GM18873 (cell line): ENCODE measurements around the gene ADIPOQ.
"Not testable (repeated sequence)": the region's sequence is repeated elsewhere in the genome, so short reads cannot be mapped to it uniquely, and the experiment has no call there.

ENCODE experiments used
- ATAC-seq: cut with Tn5 transposase; IDR thresholded peaks from one replicate; pipeline ENCODE4 v1.9.1; 2021; ENCODE audit warnings: mild to moderate bottlenecking, moderate library complexity, moderate number of reproducible peaks; ENCODE audit not compliant: unreplicated experiment, low FRiP score

Gene ADIPOQ

GRCh38 chr3:186825872-186826409 is 16.6 kb upstream of the ADIPOQ start:
- ATAC-seq, result no peak

DNA sequence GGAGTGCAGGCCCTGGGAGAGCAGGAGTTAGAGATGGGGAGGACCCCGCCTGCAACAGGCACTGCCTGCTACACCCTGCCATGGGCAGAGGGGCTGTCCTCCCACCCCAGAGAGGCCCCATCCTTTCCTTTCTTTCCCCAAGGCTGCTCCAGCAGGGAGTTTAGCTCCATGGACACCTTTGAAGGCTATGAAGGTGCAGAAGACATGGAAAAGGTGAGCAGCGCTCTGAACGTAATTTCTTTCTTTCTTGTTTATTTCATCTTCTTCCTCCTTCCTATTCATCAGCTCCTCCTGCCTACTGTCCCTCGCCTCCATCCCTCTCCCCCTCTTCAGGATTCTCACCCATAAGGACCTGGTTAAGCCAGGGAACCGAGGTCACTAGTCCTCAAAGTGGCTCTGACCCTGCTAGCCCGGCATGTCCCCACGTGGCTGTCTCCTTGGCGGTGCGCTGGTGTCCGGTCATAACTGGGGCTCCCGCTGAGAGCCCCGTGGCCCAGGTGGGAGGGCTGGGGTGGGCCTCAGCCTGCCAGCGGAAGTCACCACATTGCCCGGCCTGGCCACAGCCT is 16.0 kb upstream of the ADIPOQ start:
- no peak for ATAC-seq

DNA sequence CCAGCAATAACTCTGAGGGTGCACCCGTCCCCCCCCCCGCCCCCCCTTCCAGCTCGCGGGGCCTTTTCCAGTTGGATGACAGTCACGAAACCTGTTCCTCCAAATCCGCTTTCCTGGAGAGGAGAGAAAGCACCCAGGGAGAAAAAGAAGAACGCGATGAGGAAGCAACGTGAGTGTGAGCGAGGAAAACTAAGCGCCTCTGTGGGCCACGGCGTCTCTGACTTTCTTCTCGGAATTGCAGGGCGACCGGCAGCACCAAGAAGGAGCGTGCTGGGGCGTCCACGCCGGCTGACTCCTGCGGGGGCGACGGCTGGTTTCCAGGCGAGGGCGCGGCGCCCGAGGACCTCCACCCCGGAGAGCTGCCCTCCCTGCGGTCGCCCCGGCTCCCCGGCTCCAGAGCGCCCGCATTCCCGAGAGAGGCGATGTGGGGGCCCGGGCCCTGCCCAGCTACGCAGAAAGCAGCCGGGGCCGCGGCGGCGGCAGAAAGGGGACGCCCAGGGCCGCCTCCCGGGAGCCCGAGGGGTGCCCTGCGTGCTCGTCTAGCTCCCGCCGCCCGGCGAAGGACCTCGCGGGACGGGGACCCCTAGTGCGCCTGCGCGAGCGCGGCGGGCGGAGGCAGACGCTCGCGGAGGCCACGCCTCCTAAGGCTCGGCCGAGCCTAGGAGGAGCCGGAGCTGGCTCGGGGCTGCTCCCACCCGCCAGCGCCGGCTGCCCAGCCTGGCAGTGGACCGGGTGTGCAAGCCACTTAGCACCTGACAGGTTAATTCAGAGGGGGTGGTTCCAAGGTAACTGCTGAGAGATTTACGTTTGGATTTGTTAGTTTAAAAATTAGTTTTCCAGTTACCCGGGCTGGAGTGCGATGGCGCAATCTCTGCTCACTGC is 15.3 kb upstream of the ADIPOQ start:
- no peak for ATAC-seq

GRCh38 chr3:186828340-186828739 is 14.2 kb upstream of the ADIPOQ start:
- no peak for ATAC-seq

DNA sequence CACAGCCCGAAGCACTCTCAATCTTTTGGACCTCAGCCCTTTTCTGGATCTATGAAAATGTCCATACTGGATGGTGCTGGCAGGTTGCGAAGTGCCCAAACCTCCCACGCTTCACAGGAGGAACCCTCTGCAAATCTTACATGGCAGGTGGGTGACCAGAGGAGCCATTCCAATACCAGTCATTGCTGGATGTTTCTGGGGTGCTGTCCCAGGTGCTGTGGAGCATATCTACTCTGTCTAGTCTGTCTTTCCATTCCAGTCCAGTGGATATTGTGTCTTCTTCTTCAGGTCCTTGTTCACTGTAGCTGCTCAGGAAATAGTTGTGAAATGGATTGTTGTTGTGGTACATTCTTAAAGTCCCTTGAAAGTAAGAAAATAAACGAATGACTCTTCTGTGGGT is 10.7 kb upstream of the ADIPOQ start:
- no peak for ATAC-seq

GRCh38 chr3:186832276-186832675 is 10.2 kb upstream of the ADIPOQ start:
- ATAC-seq, result no peak

- ATAC-seq, result no peak
Observed at GRCh38 chr3:186839874-186840641, 2.5 kb upstream of the ADIPOQ start.

GRCh38 chr3:186841620-186842019 is 890 bp upstream of the ADIPOQ start:
- ATAC-seq, result no peak

- ATAC-seq, result no peak
Observed at GRCh38 chr3:186843039-186843432, 526 bp downstream of the ADIPOQ start.

DNA sequence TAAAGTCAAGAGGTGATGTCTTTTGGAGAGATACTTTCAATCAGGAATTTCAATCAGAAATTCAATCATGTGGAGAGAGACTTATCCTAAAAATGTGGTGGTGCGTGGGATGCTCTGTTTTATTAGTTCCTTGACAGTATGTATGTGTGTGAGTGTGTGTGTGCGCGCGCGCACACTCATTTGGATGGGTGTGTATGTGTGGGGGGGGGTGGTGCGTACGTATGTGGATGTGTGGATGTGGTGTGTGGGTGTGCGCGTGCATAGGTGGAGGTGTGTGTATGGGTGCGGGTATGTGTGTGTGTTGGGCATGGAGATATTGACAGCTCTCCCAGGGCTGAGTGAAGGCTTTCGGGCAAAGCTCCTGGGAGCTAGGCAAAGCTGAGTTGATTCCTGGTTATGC is 2.4 kb downstream of the ADIPOQ start:
- ATAC-seq, result no peak

DNA sequence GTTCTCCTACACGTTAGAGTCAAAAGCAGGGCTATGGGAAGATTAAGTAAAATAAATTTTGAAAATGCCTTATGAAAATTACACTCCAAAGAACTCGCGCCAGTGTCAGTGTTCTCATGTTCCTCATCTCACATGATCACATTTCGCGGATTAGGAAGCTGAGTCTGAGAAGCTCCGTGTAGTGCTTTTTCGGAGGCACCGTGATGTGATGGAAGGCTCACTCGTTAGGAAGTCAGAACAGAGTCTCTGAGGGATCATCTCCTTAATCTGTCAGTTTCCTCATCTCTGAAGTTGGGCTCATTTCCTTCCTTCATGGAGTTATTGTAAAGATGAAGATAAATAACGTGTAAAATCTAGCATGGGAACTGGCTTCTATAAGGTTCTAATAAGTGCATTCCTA is 3.2 kb downstream of the ADIPOQ start:
- ATAC-seq, result no peak

DNA sequence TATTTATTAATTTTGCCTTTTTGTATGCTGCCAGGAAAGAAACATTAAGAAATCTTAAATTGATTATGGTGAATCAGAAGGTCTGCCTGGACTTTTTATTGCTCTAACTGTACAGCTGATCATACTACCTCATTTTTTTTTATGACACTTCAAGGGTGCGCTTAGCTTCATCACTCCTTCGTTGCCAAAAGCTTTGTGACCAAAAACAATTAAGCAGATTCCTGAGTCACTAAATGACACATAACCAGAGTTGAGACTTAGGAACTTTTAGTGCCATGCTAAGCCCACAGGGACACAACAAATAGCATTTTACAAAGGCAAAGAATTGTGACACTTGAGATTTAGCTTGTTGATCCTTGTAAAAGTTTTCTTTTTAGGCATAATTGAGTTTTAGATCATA is 4.9 kb downstream of the ADIPOQ start:
- no peak for ATAC-seq

GRCh38 chr3:186849374-186849975 is 7.0 kb downstream of the ADIPOQ start:
- peak; percentile 63 for ATAC-seq

DNA sequence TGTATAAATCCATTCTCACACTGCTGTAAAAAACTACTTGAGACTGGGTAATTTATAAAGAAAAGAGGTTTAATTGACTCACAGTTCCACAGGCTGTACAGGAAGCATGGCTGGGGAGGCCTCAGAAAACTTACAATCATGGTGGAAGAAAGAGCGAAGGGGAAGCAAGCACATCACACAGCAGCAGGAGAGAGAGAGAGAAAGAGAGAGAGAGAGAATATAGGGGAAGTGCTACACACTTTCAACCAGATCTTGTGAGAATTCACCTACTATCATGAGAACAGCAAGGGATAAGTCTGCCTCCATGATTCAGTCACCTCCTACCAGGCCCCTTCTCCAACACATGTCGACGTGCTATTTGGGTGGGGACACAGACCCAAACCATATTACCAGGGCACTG is 9.3 kb downstream of the ADIPOQ start:
- ATAC-seq, result not testable (repeated sequence)

GRCh38 chr3:186852994-186853393 is 10.5 kb downstream of the ADIPOQ start:
- no peak for ATAC-seq

DNA sequence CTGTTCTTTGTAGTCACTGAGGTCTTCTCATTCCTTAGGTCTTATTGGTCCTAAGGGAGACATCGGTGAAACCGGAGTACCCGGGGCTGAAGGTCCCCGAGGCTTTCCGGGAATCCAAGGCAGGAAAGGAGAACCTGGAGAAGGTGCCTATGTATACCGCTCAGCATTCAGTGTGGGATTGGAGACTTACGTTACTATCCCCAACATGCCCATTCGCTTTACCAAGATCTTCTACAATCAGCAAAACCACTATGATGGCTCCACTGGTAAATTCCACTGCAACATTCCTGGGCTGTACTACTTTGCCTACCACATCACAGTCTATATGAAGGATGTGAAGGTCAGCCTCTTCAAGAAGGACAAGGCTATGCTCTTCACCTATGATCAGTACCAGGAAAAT is 11.6 kb downstream of the ADIPOQ start:
- ATAC-seq, result no peak

DNA sequence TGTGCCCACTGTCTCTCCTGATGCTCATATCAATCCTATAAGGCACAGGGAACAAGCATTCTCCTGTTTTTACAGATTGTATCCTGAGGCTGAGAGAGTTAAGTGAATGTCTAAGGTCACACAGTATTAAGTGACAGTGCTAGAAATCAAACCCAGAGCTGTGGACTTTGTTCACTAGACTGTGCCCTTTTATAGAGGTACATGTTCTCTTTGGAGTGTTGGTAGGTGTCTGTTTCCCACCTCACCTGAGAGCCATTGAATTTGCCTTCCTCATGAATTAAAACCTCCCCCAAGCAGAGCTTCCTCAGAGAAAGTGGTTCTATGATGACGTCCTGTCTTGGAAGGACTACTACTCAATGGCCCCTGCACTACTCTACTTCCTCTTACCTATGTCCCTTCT is 12.4 kb downstream of the ADIPOQ start:
- ATAC-seq, result no peak

DNA sequence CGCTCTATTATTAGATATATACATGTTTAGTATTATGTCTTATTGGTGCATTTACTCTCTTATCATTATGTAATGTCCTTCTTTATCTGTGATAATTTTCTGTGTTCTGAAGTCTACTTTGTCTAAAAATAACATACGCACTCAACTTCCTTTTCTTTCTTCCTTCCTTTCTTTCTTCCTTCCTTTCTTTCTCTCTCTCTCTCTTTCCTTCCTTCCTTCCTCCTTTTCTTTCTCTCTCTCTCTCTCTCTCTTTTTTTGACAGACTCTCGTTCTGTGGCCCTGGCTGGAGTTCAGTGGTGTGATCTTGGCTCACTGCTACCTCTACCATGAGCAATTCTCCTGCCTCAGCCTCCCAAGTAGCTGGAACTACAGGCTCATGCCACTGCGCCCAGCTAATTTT is 15.2 kb downstream of the ADIPOQ start:
- ATAC-seq, result no peak

DNA sequence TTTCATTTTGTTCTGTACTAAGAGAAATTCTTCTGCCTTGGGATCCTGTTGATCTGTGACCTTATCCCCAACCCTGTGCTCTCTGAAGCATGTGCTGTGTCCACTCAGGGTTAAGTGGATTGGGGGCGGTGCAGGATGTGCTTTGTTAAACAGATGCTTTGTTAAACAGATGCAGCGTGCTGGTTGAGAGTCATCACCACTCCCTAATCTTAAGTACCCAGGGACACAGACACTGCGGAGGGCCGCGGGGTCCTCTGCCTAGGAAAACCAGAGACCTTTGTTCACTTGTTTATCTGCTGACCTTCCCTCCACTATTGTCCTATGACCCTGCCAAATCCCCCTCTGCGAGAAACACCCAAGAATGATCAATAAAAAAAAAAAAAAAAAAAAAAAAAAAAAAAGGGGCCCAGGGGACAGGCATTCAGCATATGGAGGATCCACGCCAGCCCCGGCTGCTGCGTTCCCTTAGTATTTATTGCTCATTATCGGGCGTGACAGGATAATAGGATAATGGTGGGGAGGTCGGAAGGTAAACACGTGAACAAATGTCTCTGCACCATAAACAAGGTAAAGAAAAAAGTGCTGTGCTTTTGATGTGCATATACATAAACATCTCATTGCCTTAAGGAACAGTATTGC is 22.8 kb downstream of the ADIPOQ start:
- ATAC-seq, result not testable (repeated sequence)

DNA sequence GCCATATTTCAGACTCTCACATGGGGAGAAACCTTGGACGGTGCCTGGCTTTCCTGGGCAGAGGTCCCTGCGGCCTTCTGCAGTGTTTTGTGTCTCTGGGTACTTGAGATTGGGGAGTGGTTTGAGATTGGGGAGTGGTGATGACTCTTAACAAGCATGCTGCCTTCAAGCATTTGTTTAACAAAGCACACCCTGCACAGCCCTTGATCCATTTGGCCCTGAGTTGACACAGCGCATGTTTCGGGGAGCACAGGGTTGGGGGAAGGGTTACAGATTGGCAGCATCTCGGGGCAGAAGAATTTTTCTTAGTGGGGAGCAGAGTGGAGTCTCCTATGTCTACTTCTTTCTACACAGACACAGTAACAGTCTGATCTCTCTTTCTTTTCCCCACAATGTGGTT is 23.6 kb downstream of the ADIPOQ start:
- ATAC-seq, result not testable (repeated sequence)
